ENCODE data around the gene ZBTB48.
A peak's percentile ranks its signal among the peaks of the same experiment; 100 is the strongest.
"Not testable (repeated sequence)": the region's sequence is repeated elsewhere in the genome, so short reads cannot be mapped to it uniquely, and the experiment has no call there.

The ZBTB48 gene

GRCh38 chr1:6592865-6593593 lies 13.2 kb downstream of the ZBTB48 start:
- no peak for DNase-seq

- no peak for DNase-seq
Measured at GRCh38 chr1:6593810-6594209, 14.0 kb downstream of the ZBTB48 start.

DNA sequence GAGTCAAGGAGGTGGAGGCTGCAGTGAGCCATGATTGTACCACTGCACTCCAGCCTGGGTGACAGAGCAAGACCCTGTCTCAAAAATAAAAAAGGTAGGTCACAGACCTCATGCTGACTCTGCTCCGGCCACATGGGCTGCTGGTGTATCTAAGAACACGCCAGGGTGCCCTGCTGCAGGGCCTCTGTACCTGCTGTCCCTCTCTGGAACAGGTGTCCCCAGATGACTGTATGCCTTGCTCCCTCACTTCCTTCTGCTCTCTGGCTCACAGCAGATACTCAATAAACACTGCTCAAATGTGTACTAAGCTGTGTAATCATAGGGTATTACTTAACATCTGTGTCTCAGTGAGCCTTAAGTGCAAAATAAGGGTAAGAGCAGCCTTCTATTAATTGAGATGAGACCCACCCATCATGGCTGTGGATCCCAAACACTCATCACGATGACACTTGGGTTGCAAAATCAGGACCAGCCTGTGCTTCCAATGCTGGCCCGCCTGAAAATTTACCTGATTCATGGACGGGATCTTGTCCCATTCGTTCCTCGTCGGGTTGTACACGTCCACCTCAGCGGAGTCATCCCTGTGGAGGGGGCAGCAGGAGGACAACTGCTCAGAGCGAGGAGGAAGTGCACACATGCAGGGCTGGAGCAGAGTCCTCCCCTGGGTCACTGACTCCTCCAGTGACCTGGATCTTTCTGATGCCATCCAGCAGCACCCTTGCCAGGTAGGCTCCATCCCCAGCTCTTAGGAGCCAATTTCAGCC lies 15.4 kb downstream of the ZBTB48 start:
- no peak for DNase-seq

DNA sequence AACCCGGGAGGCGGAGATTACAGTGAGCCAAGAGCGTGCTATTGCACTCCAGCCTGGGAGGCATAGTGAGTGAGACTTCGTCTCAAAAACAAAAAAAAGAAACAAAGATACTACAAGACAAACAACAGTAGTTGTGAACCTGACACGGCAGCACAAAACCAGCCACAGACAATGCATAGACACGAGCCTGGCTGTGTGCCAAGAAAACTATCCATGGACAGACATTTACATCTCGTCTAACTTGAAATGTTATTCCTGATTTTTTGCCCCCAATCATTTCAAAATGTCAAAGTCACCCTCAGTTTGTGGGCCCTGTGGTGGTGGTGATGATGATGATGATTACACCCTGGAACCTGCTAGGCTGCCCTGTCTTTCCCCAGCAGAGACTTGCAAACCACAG lies 16.6 kb downstream of the ZBTB48 start:
- DNase-seq, result no peak

GRCh38 chr1:6596886-6597776 lies 17.3 kb downstream of the ZBTB48 start:
- no peak for DNase-seq

DNA sequence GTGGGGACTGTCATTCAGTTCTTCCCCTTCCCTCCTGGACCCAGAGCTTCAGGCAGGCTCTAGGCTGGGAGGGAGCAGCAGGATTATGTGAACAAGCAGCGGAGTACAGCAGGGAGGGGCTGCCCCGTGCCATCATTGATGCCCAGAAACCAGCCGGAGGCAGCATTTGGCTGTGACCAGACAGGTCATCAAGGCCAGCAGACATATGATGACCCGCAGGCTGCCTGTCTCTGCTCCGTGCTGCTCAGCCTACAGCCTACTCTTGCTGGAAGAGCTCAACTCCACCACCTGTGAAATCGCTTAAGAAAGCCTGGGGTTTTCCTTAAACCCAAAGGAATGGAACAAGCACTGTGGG lies 18.0 kb downstream of the ZBTB48 start:
- DNase-seq, result no peak

GRCh38 chr1:6599141-6599975 lies 19.6 kb downstream of the ZBTB48 start:
- DNase-seq, result no peak

- not testable (repeated sequence) for DNase-seq
Measured at GRCh38 chr1:6599991-6600390, 20.2 kb downstream of the ZBTB48 start.

GRCh38 chr1:6600410-6601048 lies 20.7 kb downstream of the ZBTB48 start:
- DNase-seq, result no peak

DNA sequence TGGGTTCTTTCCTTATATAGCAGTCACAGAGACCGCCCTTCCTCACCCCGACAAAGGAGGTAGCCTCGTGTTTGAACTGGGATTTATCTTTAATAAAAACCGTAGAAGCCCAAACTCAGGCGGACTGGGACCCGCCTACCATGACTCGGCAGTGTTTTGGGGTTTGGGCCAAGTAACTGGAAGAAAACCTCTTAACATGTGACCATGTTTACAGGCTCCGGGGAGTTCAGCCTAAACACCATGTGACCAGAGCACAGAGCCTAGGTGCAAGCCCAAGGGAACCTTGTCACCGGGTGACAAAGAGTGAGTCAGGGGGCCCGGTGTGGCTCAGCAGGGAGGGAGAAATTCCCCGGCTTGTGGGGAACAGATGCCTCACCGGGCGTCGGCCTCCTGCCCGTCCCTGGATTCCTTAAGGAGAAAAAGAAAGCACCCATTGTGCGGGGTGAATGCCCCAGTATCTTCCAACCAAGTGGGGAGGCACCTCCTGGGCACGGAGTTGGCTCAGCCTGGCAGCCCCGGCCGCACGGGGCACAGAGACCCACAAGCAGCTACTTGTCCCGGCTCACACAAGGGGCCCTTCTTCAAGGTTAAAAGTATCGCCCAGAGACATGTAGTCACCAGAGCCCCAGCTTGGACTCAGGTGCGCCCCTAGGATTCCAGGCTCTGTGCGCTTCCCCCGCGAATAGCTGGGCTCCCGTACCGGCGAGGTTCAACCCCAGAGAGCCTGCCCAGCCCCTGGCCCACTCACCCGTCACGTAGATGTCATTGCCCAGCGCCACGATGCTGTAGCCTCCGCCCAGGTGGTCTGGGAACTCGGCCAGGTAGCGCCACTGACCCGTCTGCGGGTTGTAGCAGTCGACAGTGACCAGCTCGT lies 21.5 kb downstream of the ZBTB48 start:
- DNase-seq, result no peak

DNA sequence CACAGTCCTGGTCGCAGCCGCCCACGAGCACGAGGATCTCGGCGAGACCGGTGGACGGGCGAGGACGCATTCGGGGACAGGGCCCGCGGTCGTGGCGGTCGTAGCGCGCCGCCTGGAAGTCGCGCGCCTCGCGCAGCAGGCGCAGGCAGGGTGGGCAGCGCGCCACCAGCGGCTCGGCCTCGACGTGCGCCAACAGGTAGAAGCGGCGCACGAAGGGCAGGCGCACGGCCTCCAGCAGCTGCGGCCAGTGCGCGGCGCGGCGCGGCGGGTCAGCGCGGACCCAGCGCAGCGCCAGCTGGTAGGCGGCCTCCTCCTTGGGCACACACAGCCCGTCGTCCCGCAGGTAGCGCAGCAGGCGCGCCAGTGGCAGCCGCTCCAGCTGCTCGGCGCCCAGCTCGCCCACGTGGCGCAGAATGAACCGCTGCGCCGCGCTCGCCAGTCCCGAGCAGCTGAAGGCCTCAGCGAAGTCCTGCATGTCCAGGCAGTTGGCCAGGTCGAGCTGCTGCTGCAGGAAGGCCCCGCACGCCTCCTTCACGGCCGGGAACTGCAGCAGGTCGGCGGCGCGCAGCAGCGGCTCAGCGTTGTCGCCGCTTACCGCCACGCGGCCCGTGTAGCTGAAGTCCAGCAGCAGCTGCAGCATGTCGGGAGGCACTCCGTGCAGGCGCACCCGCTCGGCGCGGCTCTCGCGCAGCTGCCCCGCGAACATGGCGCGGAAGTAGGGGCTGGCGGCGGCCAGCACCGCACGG lies 22.3 kb downstream of the ZBTB48 start:
- DNase-seq, result no peak

DNA sequence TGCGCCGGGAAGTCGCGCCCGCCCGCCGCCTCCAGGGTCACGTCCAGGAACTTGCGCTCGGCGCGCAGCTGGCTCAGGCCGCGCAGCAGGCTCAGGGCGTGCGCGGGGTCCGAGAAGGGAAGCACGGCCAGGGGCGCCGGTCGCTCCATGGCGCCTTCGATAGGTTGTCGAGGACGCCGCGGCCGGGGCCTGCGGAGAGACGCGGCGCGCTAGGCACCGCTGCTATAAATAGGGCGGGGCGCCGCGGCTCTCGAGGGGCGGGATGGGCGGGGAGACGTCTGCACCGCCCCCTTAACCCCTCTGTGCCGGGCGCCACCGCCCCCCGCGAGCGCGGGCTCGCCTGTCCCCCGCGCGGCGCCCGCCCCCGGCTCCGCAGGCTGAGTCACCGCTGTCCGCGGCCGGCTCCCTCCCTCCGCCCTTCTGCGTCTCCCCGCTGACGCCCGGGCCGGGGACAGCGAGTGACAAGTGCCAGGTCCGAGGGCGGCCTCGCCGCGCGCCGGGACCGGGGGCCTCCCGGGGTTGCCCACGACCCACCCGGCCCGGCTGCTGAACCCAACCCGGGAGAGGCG lies 23.0 kb downstream of the ZBTB48 start, which contains the start of gene KLHL21:
KLHL21 (minus strand) TSS at position 201 of the 569 bp plus-strand sequence; CDS start at position 149, 52 bp downstream.
- no peak for DNase-seq

GRCh38 chr1:6603238-6603914 lies 23.6 kb downstream of the ZBTB48 start:
- no peak for DNase-seq

- DNase-seq, result no peak
Measured at GRCh38 chr1:6603915-6604558, 24.2 kb downstream of the ZBTB48 start.

GRCh38 chr1:6612641-6613360 lies 33.0 kb downstream of the ZBTB48 start:
- DNase-seq, result no peak

GRCh38 chr1:6613361-6614018 lies 33.7 kb downstream of the ZBTB48 start, which contains the start of gene PHF13:
Gene PHF13, plus strand, starts transcription at chr1:6613731. Its CDS starts 336 bp downstream, at chr1:6614067.
- DNase-seq, result peak; percentile 97

Measured in NCI-H2081 treated with DMSO at 0.1 percent for 48 hours (cell line).